Measurements from ENCODE around the gene PCCA.

PCCA gene

GRCh38 chr13:100409132-100409531, 320.2 kb downstream of the PCCA start:
- no peak for DNase-seq (ENCODE audit: low read depth in 2 of 2)

- DNase-seq (ENCODE audit: low read depth in 2 of 2): no peak
These were observed 334.5 kb downstream of the PCCA start for GRCh38 chr13:100423375-100423774.

GRCh38 chr13:100428986-100429385, 340.1 kb downstream of the PCCA start:
- no peak for DNase-seq (ENCODE audit: low read depth in 2 of 2)

GRCh38 chr13:100432611-100433010, 343.7 kb downstream of the PCCA start:
- no peak for DNase-seq (ENCODE audit: low read depth in 2 of 2)

GRCh38 chr13:100433475-100433874, 344.6 kb downstream of the PCCA start:
- DNase-seq (ENCODE audit: low read depth in 2 of 2): no peak

GRCh38 chr13:100434010-100434763, 345.3 kb downstream of the PCCA start:
- DNase-seq (ENCODE audit: low read depth in 2 of 2): no peak

- no peak for DNase-seq (ENCODE audit: low read depth in 2 of 2)
These were observed 347.2 kb downstream of the PCCA start for GRCh38 chr13:100436099-100436498.

- no peak for DNase-seq (ENCODE audit: low read depth in 2 of 2)
These were observed 349.3 kb downstream of the PCCA start for GRCh38 chr13:100438059-100438788.

- DNase-seq (ENCODE audit: low read depth in 2 of 2): no peak
These were observed 350.5 kb downstream of the PCCA start for GRCh38 chr13:100439247-100439970.

GRCh38 chr13:100440751-100441425, 352.0 kb downstream of the PCCA start:
- no peak for DNase-seq (ENCODE audit: low read depth in 2 of 2)

GRCh38 chr13:100442095-100442832, 353.4 kb downstream of the PCCA start:
- DNase-seq (ENCODE audit: low read depth in 2 of 2): no peak

- no peak for DNase-seq (ENCODE audit: low read depth in 2 of 2)
These were observed 354.5 kb downstream of the PCCA start for GRCh38 chr13:100443278-100443997.

- DNase-seq (ENCODE audit: low read depth in 2 of 2): no peak
These were observed 355.1 kb downstream of the PCCA start for GRCh38 chr13:100443998-100444328.

GRCh38 chr13:100447831-100448230, 358.9 kb downstream of the PCCA start:
- DNase-seq (ENCODE audit: low read depth in 2 of 2): no peak

GRCh38 chr13:100451923-100452322, 363.0 kb downstream of the PCCA start:
- no peak for DNase-seq (ENCODE audit: low read depth in 2 of 2)

- no peak for DNase-seq (ENCODE audit: low read depth in 2 of 2)
These were observed 366.0 kb downstream of the PCCA start for GRCh38 chr13:100454876-100455275.

GRCh38 chr13:100458673-100459072, 369.8 kb downstream of the PCCA start:
- DNase-seq (ENCODE audit: low read depth in 2 of 2): no peak

GRCh38 chr13:100459747-100460146, 370.9 kb downstream of the PCCA start:
- DNase-seq (ENCODE audit: low read depth in 2 of 2): no peak

GRCh38 chr13:100460266-100460665, 371.4 kb downstream of the PCCA start:
- no peak for DNase-seq (ENCODE audit: low read depth in 2 of 2)

- no peak for DNase-seq (ENCODE audit: low read depth in 2 of 2)
These were observed 371.9 kb downstream of the PCCA start for GRCh38 chr13:100460791-100461190.
